SU-DHL-6 (cell line): ENCODE results near the gene TMTC1.

Experiments used
- EZH2phosphoT487 ChIP-seq: fragments of 200-600 bp; sonication (generic), shearing (Covaris generic); conservative IDR thresholded peaks from 2 replicates; pipeline ENCODE4 v1.6.1; 2018; ENCODE audit warnings: mild to moderate bottlenecking, antibody characterized with exemption, low read length, moderate library complexity, mixed read lengths
- TF ChIP-seq, protein P1 (sequence below): fragments of 200-600 bp; sonication (generic); IDR thresholded peaks from one replicate; pipeline ENCODE4 v1.5.1; 2017; ENCODE audit warnings: antibody characterized with exemption, mild to moderate bottlenecking, low read length, moderate library complexity; ENCODE audit not compliant: insufficient read depth, poor library complexity, severe bottlenecking

DNA sequence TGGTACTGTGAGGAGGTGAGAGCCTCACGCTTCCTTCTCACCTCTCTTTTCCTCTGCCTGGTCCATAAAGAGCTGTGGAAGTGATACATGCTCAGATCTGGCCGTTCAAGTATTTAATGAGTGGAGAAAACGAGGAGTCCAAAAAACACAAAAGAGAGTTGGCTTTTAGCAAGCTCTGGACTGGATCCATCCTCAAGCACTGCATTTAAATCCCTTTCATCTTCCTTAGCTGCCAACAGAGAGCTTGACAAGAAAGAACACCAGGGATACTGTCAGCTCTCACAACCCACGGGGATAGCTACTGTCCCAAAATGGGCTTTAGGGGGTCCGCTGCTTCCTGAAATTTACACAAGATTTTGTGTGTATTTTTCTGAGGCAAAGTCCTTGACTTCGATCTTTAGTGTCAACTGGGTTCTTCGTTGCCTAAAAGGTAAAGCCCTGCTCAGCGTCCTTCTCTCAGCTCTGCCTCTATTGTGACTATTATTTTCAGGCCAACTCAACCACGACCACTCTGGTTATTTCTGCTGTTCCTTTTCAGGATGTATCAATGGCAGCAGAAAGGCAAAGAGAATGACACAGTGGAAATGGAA is 120.9 kb downstream of the TMTC1 start:
- TF ChIP-seq, protein P1, sequence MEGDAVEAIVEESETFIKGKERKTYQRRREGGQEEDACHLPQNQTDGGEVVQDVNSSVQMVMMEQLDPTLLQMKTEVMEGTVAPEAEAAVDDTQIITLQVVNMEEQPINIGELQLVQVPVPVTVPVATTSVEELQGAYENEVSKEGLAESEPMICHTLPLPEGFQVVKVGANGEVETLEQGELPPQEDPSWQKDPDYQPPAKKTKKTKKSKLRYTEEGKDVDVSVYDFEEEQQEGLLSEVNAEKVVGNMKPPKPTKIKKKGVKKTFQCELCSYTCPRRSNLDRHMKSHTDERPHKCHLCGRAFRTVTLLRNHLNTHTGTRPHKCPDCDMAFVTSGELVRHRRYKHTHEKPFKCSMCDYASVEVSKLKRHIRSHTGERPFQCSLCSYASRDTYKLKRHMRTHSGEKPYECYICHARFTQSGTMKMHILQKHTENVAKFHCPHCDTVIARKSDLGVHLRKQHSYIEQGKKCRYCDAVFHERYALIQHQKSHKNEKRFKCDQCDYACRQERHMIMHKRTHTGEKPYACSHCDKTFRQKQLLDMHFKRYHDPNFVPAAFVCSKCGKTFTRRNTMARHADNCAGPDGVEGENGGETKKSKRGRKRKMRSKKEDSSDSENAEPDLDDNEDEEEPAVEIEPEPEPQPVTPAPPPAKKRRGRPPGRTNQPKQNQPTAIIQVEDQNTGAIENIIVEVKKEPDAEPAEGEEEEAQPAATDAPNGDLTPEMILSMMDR, result no peak
- no peak for TF ChIP-seq EZH2phosphoT487
